GM12878 (cell line): ENCODE data around the gene MAST4. TPM values are rescaled to one million over a fixed set of nuclear protein-coding genes. Genes with fewer than 3 reads are reported as not detected.
A peak's percentile ranks its signal among the peaks of the same experiment; 100 is the strongest.

Experiments used
- ATAC-seq: fragments of 200-7000 bp; cut with Tn5 transposase; 3 replicates; pipeline ENCODE4 v1.9.1; 2020; ENCODE audit warnings: mild to moderate bottlenecking, moderate library complexity
- BruUV-seq: library from RNA; stranded (reverse); fragments of 400-500 nt; replicated peaks from 2 replicates; lab custom pipeline; 2021; lab: Mats Ljungman, UMichigan
- CTCF ChIA-PET: fragments of 300-600 bp; sonication (Branson Sonifier 250); formaldehyde crosslinking; extraction: SDS; loops from one replicate; lab custom pipeline; 2021; ENCODE audit warnings: inconsistent platforms; lab: Yijun Ruan, JAX
- POLR2A ChIA-PET: fragments of 350-600 bp; formaldehyde crosslinking; extraction: SDS; loops from one replicate; lab custom pipeline; 2021; ENCODE audit warnings: inconsistent platforms; lab: Charles Lee
- RAD21 ChIA-PET: fragments of 300-600 bp; sonication (Branson Sonifier 250); formaldehyde crosslinking; loops from one replicate; lab custom pipeline; 2023; ENCODE audit warnings: antibody characterized with exemption; ENCODE audit not compliant: unreplicated experiment; lab: Charles Lee
- SMC1A ChIA-PET: fragments of 300-600 bp; sonication (Branson Sonifier 250); formaldehyde crosslinking; loops from one replicate; lab custom pipeline; 2023; ENCODE audit not compliant: unreplicated experiment, uncharacterized antibody; lab: Charles Lee
- DNase-seq: peaks from one replicate; pipeline ENCODE4 v3.0.0-alpha.2; 2011; ENCODE audit warnings: low read depth, low spot score
- FAIRE-seq: peaks from 3 replicates; lab custom pipeline; 2011; peaks lifted over from hg19 to GRCh38; lab: Jason Lieb, UNC
- H2AFZ ChIP-seq: 2 replicates; pipeline ENCODE4 v1.6.0; 2011; ENCODE audit warnings: low read depth, low read length, control low read depth; ENCODE audit not compliant: control insufficient read depth
- H3K27ac ChIP-seq: 2 replicates; pipeline ENCODE4 v1.5.1; 2011; ENCODE audit warnings: control low read depth; ENCODE audit not compliant: control insufficient read depth, insufficient read depth
- H3K27me3 ChIP-seq, 2 experiments: replicated peaks in 1 of 2; 2 replicates each; pipeline versions ENCODE4 v1.6.0 to v1.6.1; 2011; ENCODE audit warnings: low read length in 1 of 2; ENCODE audit not compliant: control insufficient read depth in 2 of 2, insufficient read depth in 2 of 2
- H3K36me3 ChIP-seq, 2 experiments: 2 replicates each; pipeline ENCODE4 v1.5.1; 2011; ENCODE audit warnings: low read length in 1 of 2; ENCODE audit not compliant: control insufficient read depth in 2 of 2, insufficient read depth in 2 of 2
- H3K4me1 ChIP-seq: 2 replicates; pipeline ENCODE4 v1.6.1; 2011; ENCODE audit warnings: mild to moderate bottlenecking, low read length, moderate library complexity, mixed read lengths; ENCODE audit not compliant: control insufficient read depth, insufficient read depth
- H3K4me2 ChIP-seq: 2 replicates; pipeline ENCODE4 v1.6.0; 2011; ENCODE audit warnings: control low read depth; ENCODE audit not compliant: control insufficient read depth, insufficient read depth
- H3K4me3 ChIP-seq: fragments of 200-600 bp; sonication (generic); 2 replicates; pipeline ENCODE4 v1.5.1; 2016
- H3K79me2 ChIP-seq: 2 replicates; pipeline ENCODE4 v1.6.0; 2011; ENCODE audit warnings: low read length; ENCODE audit not compliant: control insufficient read depth, insufficient read depth
- H3K9ac ChIP-seq: 2 replicates; pipeline ENCODE4 v1.8.0; 2011; ENCODE audit warnings: low read length, control low read depth, mixed read lengths; ENCODE audit not compliant: control insufficient read depth, insufficient read depth
- H3K9me3 ChIP-seq: replicated peaks from 3 replicates; pipeline ENCODE4 v1.5.1; 2011; ENCODE audit warnings: mild to moderate bottlenecking, low read length; ENCODE audit not compliant: control insufficient read depth, insufficient read depth
- H4K20me1 ChIP-seq: 2 replicates; pipeline ENCODE4 v1.6.0; 2011; ENCODE audit not compliant: control insufficient read depth, insufficient read depth
- EGR1 ChIP-seq, 2 experiments: IDR thresholded peaks; 1 replicate in 1 of 2; 2 replicates in 1 of 2; pipeline ENCODE4 v1.6.1; 2011 to 2012; ENCODE audit warnings: low read depth in 2 of 2, low read length in 2 of 2, borderline replicate concordance in 1 of 2, mild to moderate bottlenecking in 1 of 2, moderate library complexity in 1 of 2
- HDAC2 ChIP-seq: fragments of 200-600 bp; sonication (generic); IDR thresholded peaks from 2 replicates; pipeline ENCODE4 v1.6.1; 2017
- JUNB ChIP-seq: IDR thresholded peaks from 2 replicates; pipeline ENCODE4 v1.6.1; 2016; ENCODE audit warnings: antibody characterized with exemption, mild to moderate bottlenecking
- KAT2A ChIP-seq: conservative IDR thresholded peaks from 2 replicates; pipeline ENCODE4 v1.6.1; 2011; ENCODE audit warnings: low read depth, low read length; ENCODE audit not compliant: control insufficient read depth
- SREBF1 ChIP-seq: IDR thresholded peaks from 2 replicates; pipeline ENCODE4 v1.6.1; 2012; ENCODE audit warnings: mild to moderate bottlenecking, low read length
- WRNIP1 ChIP-seq: IDR thresholded peaks from 2 replicates; pipeline ENCODE4 v1.6.1; 2011; ENCODE audit warnings: low read depth, low read length, improper control_type of control experiment, borderline replicate concordance
- ZBED1 ChIP-seq: IDR thresholded peaks from 2 replicates; pipeline ENCODE4 v1.6.1; 2016; ENCODE audit warnings: borderline replicate concordance
- WGBS: methylation state at CpG from one replicate; pipeline ENCODE4 v1.1.6; 2016; ENCODE audit warnings: low lambda C conversion rate; ENCODE audit not compliant: insufficient replicate concordance, insufficient coverage; ENCODE audit errors: missing lambda C conversion rate; 5-methylcytosine and 5-hydroxymethylcytosine counted together
- in situ Hi-C: fragments of 300-500 bp; cut with MboI; formaldehyde crosslinking; loops from 9 replicates; pipeline ENCODE4 v1.14.3; 2018; ENCODE audit warnings: mixed read lengths
- intact Hi-C: fragments of 100-400 bp; cut with micrococcal nuclease; formaldehyde crosslinking; loops from one replicate; pipeline ENCODE4 v1.14.2; 2022; ENCODE audit not compliant: unreplicated experiment
- polyA plus RNA-seq, 11 experiments: library from polyadenylated mRNA; depleted of rRNA in 4 of 11; unstranded in 6 of 11; stranded (reverse) in 5 of 11; fragments of >200 nt; fragmentation: Nextera tagmentation in 4 of 11; fragmentation: Illumina TruSeq in 1 of 11; extraction: Ambion mirVana in 4 of 11; extraction: Trizol in 1 of 11; gene quantifications; 1 replicate in 1 of 11; 2 replicates in 10 of 11; pipeline versions ENCODE4 v1.2.1 to v1.2.3, GENCODE V29; 2011 to 2016; ENCODE audit warnings: inconsistent platforms in 2 of 11, missing spikeins in 2 of 11, low read depth in 1 of 11
- total RNA-seq, 4 experiments: library from RNA; depleted of rRNA in 3 of 4; stranded (reverse); fragments of >200 nt in 3 of 4; fragmentation: Illumina TruSeq in 1 of 4; extraction: Trizol in 1 of 4; gene quantifications; 2 replicates each; pipeline versions ENCODE4 v1.2.1 to v1.2.3, GENCODE V29; 2013 to 2021

MAST4 gene
- total and polyA plus RNA-seq, 10 of the 15 experiments (the other 5 are each of a cell fraction or from before 2014, with no cell fraction given) = 0.02 to 1.6 (median 0.29) TPM; not detected in 1

DNA sequence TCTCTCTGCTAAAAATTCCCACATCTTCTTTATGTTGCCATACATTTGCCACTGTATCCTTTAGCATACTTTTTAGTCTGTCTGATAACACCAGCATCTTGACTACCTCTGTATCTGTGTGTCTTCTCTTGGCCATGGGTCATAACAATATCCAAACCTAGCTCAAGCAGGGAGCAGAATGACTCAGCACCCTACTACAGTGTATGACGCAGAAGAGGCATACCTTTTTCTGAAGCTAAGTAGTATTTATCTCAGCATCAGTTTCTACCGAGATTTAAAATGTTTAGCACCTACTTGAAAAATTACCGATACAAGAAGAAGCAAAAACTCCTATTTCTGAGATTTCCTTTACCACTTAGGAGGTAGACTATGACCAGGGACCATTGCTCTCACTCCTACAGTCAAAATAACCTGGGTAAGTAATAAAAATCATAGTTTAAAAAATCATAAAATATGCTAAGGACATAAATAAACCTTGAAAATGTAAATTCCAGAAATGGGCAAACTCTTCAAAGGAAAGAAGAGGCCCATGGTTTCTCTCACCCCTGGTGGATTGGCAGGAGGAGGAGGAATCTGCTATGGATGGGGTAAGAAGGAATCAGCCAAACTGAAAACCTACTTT lies 286.5 kb downstream of the MAST4 start:
- H3K4me1 ChIP-seq = no peaks in the 10 kb centered on the region
- TF ChIP-seq ZBED1 (no peak), HDAC2 (no peak), KAT2A (no peak), WRNIP1 (no peak), EGR1 (IDR thresholded peaks at IDR 0.05; ENCODE audit: borderline replicate concordance in 1 of 2, low read depth in 2 of 2, low read length in 2 of 2) (no peak), JUNB (peak; percentile 51), SREBF1 (no peak)
- 1% methylated on average over 3 of the region's 3 CpGs for WGBS
- H3K4me3 ChIP-seq = no peak overlapping the region
- ChIA-PET POLR2A (no interaction called here), SMC1A (no interaction called here), CTCF (no interaction called here), RAD21 (no interaction called here)
- no peak overlapping the region for H3K4me2 ChIP-seq
- no peak for FAIRE-seq
- H4K20me1 ChIP-seq = no peaks in the 10 kb centered on the region
- DNase-seq = no peak
- H3K79me2 ChIP-seq = no peaks in the 10 kb centered on the region
- H3K9me3 ChIP-seq = no peaks in the 10 kb centered on the region
- intact Hi-C loops (no loop called here), in situ Hi-C loops (no loop called here)
- H3K9ac ChIP-seq = no peak overlapping the region
- H3K27me3 ChIP-seq = no peaks in the 10 kb centered on the region; a peak in 1 of 4 replicates
- H2AFZ ChIP-seq = no peak overlapping the region
- no TSS peak for BruUV-seq
- no peaks in the 10 kb centered on the region for H3K36me3 ChIP-seq
- peak; percentile 40; the same call in 1 of the 3 replicates for ATAC-seq
- H3K27ac ChIP-seq = no peak overlapping the region
